OCI-LY1 (cell line): ENCODE data around the gene SUPT5H.

Experiments used
- H2AFZ ChIP-seq: fragments of 200-600 bp; sonication (generic), shearing (Covaris generic); 2 replicates; pipeline ENCODE4 v1.6.0; 2014; ENCODE audit warnings: antibody characterized with exemption, mild to moderate bottlenecking, low read length
- H3F3A ChIP-seq: fragments of 200-600 bp; sonication (generic), shearing (Covaris generic); 2 replicates; pipeline ENCODE4 v1.6.0; 2014; ENCODE audit warnings: mild to moderate bottlenecking, antibody characterized with exemption, low read length, moderate library complexity; ENCODE audit not compliant: insufficient read depth
- H3K27ac ChIP-seq: fragments of 200-600 bp; sonication (generic); 2 replicates; pipeline ENCODE4 v1.5.1; 2014; ENCODE audit warnings: low read length, mixed run types, mild to moderate bottlenecking, low read depth; ENCODE audit not compliant: poor library complexity, severe bottlenecking
- H3K27me3 ChIP-seq: fragments of 200-600 bp; sonication (generic); 2 replicates; pipeline ENCODE4 v1.6.0; 2014; ENCODE audit warnings: antibody characterized with exemption, mild to moderate bottlenecking, low read length, moderate library complexity; ENCODE audit not compliant: insufficient read depth
- H3K36me3 ChIP-seq: fragments of 200-600 bp; sonication (generic); 2 replicates; pipeline ENCODE4 v1.6.1; 2014; ENCODE audit warnings: mild to moderate bottlenecking, antibody characterized with exemption, low read length, moderate library complexity, mixed read lengths; ENCODE audit not compliant: insufficient read depth
- H3K4me1 ChIP-seq: fragments of 200-600 bp; sonication (generic); 2 replicates; pipeline ENCODE4 v1.5.1; 2014; ENCODE audit warnings: mild to moderate bottlenecking, low read length, moderate library complexity; ENCODE audit not compliant: insufficient read depth, severe bottlenecking
- H3K4me2 ChIP-seq: fragments of 200-600 bp; sonication (generic), shearing (Covaris generic); 2 replicates; pipeline ENCODE4 v1.6.1; 2014; ENCODE audit warnings: low read length
- H3K4me3 ChIP-seq: fragments of 200-600 bp; sonication (generic); 2 replicates; pipeline ENCODE4 v1.5.1; 2014; ENCODE audit warnings: low read length, low read depth, mild to moderate bottlenecking, mixed read lengths; ENCODE audit not compliant: poor library complexity, severe bottlenecking
- H3K79me2 ChIP-seq: fragments of 200-600 bp; shearing (Covaris generic); 2 replicates; pipeline ENCODE4 v1.6.1; 2016; ENCODE audit warnings: mixed run types, low read length, mixed read lengths; ENCODE audit not compliant: insufficient read depth
- H3K9ac ChIP-seq: fragments of 200-600 bp; sonication (generic), shearing (Covaris generic); 2 replicates; pipeline ENCODE4 v1.6.1; 2014; ENCODE audit warnings: mild to moderate bottlenecking, low read length, mixed read lengths
- H3K9me2 ChIP-seq: fragments of 200-600 bp; sonication (generic), shearing (Covaris generic); 2 replicates; pipeline ENCODE4 v1.6.1; 2014; ENCODE audit warnings: low read depth, mild to moderate bottlenecking, low read length, mixed read lengths
- H3K9me3 ChIP-seq: fragments of 200-600 bp; shearing (Covaris generic); 2 replicates; pipeline ENCODE4 v1.6.1; 2014; ENCODE audit warnings: low read length, mixed read lengths
- H4K20me1 ChIP-seq: fragments of 200-600 bp; sonication (generic), shearing (Covaris generic); 2 replicates; pipeline ENCODE4 v1.6.0; 2016; ENCODE audit warnings: mild to moderate bottlenecking, low read length; ENCODE audit not compliant: insufficient read depth
- CTCF ChIP-seq: fragments of 200-600 bp; sonication (generic), shearing (Covaris generic); IDR thresholded peaks from 2 replicates; pipeline ENCODE4 v1.5.1; 2017; ENCODE audit warnings: mild to moderate bottlenecking, antibody characterized with exemption, low read length, moderate library complexity, mixed read lengths
- EZH2 ChIP-seq: fragments of 200-600 bp; sonication (generic), shearing (Covaris generic); IDR thresholded peaks from 2 replicates; pipeline ENCODE4 v1.8.0; 2017; ENCODE audit warnings: borderline replicate concordance, mixed run types, mild to moderate bottlenecking, antibody characterized with exemption, low read length, moderate library complexity, mixed read lengths

The SUPT5H gene

DNA sequence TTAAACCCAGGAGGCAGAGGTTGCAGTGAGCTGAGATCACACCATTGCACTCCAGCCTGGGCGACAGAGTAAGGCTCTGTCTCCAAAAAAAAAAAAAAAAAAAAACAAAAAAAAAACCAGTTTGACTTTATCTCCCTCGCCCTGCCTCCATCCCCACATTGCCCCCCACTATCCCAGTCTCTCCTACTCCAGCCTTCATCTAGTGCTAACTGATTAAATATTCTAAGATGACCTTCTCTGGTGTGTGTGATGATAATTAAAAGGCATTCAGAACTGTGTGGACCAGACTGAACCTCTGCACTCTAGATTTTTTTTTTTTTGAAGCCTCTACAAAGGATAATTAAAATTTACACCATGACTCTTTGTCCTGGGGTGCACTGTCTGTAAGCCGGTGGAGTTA is 47.4 kb downstream of the SUPT5H start:
- Histone ChIP-seq H4K20me1 (no peaks in the 10 kb centered on the region), H3K36me3 (peaks cover 38% of the 10 kb centered on the region), H3K4me2 (no peak overlapping the region), H3K9me2 (no peaks in the 10 kb centered on the region), H3K4me1 (peaks cover 6% of the 10 kb centered on the region), H3K9me3 (no peaks in the 10 kb centered on the region), H2AFZ (no peak overlapping the region), H3K79me2 (no peaks in the 10 kb centered on the region), H3F3A (no peaks in the 10 kb centered on the region), H3K27ac (no peak overlapping the region), H3K9ac (no peak overlapping the region), H3K4me3 (no peak overlapping the region), H3K27me3 (no peaks in the 10 kb centered on the region)
- no peak for TF ChIP-seq EZH2
- TF ChIP-seq CTCF, result no peak

- Histone ChIP-seq H3K9ac (no peak overlapping the region), H3K27me3 (no peaks in the 10 kb centered on the region; the same call in 1 of the 2 replicates), H2AFZ (no peak overlapping the region), H3K4me1 (peaks cover 23% of the 10 kb centered on the region), H3K4me3 (no peak overlapping the region), H3K9me2 (no peaks in the 10 kb centered on the region), H3K9me3 (no peaks in the 10 kb centered on the region), H3K79me2 (no peaks in the 10 kb centered on the region), H3F3A (no peaks in the 10 kb centered on the region), H4K20me1 (no peaks in the 10 kb centered on the region), H3K4me2 (no peak overlapping the region), H3K27ac (no peak overlapping the region), H3K36me3 (peaks cover 19% of the 10 kb centered on the region)
- TF ChIP-seq EZH2 (no peak), CTCF (no peak)
Measured at GRCh38 chr19:39494661-39495060, 49.3 kb downstream of the SUPT5H start.

GRCh38 chr19:39496063-39496462 is 50.7 kb downstream of the SUPT5H start:
- Histone ChIP-seq H3K4me3 (no peak overlapping the region), H2AFZ (no peak overlapping the region), H3K9me3 (no peaks in the 10 kb centered on the region), H3K27me3 (no peaks in the 10 kb centered on the region; the same call in none of the 2 replicates), H3F3A (no peaks in the 10 kb centered on the region), H3K4me1 (peaks cover 23% of the 10 kb centered on the region), H3K79me2 (no peaks in the 10 kb centered on the region), H3K9me2 (no peaks in the 10 kb centered on the region), H3K27ac (no peak overlapping the region), H3K36me3 (peaks cover 9% of the 10 kb centered on the region), H4K20me1 (no peaks in the 10 kb centered on the region), H3K4me2 (no peak overlapping the region), H3K9ac (no peak overlapping the region)
- TF ChIP-seq EZH2, result no peak
- no peak for TF ChIP-seq CTCF
